ENCODE measurements around the gene TREM1. TPM values are rescaled to one million over a fixed set of nuclear protein-coding genes. Genes with fewer than 3 reads are reported as not detected.

The TREM1 gene
- polyA plus RNA-seq, 1 donor (not counting 4 experiments of a cell fraction or from before 2014, with no cell fraction given) = not detected

DNA sequence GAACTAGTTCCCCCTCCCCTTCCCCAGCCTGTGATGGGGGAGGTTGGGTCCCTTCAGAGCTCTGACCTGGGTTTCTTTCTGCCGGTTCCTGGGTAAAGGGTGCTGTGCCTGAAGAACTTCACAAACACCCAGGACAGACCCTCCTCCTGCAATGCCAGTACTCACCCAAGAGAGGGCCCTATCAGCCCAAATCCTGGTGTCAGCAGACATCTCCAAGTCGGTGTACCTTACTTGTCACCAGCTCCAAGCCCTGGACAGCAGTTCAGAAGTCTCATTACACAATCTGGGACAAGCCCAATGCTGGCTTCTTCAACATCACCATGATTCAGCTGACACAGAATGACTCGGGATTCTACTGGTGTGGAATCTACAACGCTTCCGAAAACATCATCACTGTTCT lies 57.9 kb downstream of the TREM1 start:
- no peak overlapping the region for H3K9ac ChIP-seq (ENCODE audit: control insufficient read depth, extremely low read depth, insufficient read depth, low read length)
- DNase-seq (ENCODE audit: low read depth, low spot score) = no peak
- dilution Hi-C loops (cut with MboI; ENCODE audit: extremely low pct_ligation_motif_present, low sequenced_read_pairs) = no loop called here
- no peak overlapping the region for H3K4me2 ChIP-seq (ENCODE audit: control insufficient read depth, extremely low read depth, insufficient read depth, low read depth, low read length)
- H3K9me3 ChIP-seq (ENCODE audit: control insufficient read depth, low read depth, low read length) = no peaks in the 10 kb centered on the region
- H3K9me1 ChIP-seq (ENCODE audit: control insufficient read depth, extremely low read depth, insufficient read depth, low read length) = no peaks in the 10 kb centered on the region
- no peak overlapping the region for H3K27ac ChIP-seq (ENCODE audit: control insufficient read depth, insufficient read depth, low read length)
- peaks cover 9% of the 10 kb centered on the region for H3K27me3 ChIP-seq (ENCODE audit: control insufficient read depth, extremely low read depth, insufficient read depth, low read length)
- TF ChIP-seq, protein P1, sequence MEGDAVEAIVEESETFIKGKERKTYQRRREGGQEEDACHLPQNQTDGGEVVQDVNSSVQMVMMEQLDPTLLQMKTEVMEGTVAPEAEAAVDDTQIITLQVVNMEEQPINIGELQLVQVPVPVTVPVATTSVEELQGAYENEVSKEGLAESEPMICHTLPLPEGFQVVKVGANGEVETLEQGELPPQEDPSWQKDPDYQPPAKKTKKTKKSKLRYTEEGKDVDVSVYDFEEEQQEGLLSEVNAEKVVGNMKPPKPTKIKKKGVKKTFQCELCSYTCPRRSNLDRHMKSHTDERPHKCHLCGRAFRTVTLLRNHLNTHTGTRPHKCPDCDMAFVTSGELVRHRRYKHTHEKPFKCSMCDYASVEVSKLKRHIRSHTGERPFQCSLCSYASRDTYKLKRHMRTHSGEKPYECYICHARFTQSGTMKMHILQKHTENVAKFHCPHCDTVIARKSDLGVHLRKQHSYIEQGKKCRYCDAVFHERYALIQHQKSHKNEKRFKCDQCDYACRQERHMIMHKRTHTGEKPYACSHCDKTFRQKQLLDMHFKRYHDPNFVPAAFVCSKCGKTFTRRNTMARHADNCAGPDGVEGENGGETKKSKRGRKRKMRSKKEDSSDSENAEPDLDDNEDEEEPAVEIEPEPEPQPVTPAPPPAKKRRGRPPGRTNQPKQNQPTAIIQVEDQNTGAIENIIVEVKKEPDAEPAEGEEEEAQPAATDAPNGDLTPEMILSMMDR (optimal IDR thresholded peaks at IDR 0.05 in 1 of 3, IDR thresholded peaks at IDR 0.05 in 1 of 3, conservative IDR thresholded peaks at IDR 0.05 in 1 of 3; ENCODE audit: extremely low read depth in 1 of 3, insufficient read depth in 2 of 3, low read length in 3 of 3) = no peak
- TF ChIP-seq EZH2 (IDR thresholded peaks at IDR 0.05; ENCODE audit: low read length) = no peak
- H4K20me1 ChIP-seq (ENCODE audit: control insufficient read depth, extremely low read depth, insufficient read depth, low read length) = no peaks in the 10 kb centered on the region
- H3K4me1 ChIP-seq (ENCODE audit: control insufficient read depth, extremely low read depth, insufficient read depth, low read length) = no peaks in the 10 kb centered on the region
- FAIRE-seq = no peak
- H3K36me3 ChIP-seq (ENCODE audit: control insufficient read depth in 2 of 2, extremely low read depth in 1 of 2, insufficient read depth in 2 of 2, low read length in 2 of 2) = no peaks in the 10 kb centered on the region
- no peak overlapping the region for H2AFZ ChIP-seq (ENCODE audit: control insufficient read depth, low read length)
- H3K79me2 ChIP-seq (ENCODE audit: control insufficient read depth, insufficient read depth, low read length) = no peaks in the 10 kb centered on the region
- H3K4me3 ChIP-seq (ENCODE audit: control insufficient read depth in 2 of 3, extremely low read depth in 1 of 3, insufficient read depth in 2 of 3, low read depth in 1 of 3, low read length in 3 of 3) = no peak overlapping the region

DNA sequence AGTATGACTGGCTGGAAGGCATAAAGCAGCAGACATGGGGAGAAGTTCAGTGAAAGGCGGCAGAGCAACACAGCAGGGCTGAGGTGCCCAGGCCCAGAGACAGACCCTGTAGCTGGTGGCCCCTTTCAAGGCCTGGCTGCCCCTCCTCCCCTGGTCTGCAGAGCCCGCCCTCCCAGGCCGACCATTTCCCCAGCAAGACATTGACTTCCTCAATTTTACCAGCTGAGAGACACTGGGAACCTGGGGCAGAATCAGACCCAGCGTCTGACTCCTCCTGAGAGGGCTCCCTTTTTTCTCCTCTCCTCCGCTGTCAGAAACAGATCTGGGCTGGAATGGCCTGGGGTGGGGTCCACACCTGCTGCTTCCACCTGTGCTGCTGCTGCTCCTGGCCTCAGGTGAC lies 58.4 kb downstream of the TREM1 start, which contains the start of gene TREML4:
TSS of gene TREML4 (plus strand) at position 254 of the 400 bp plus-strand sequence. CDS start at position 333, 79 bp downstream.
- dilution Hi-C loops (cut with MboI; ENCODE audit: extremely low pct_ligation_motif_present, low sequenced_read_pairs) = no loop called here
- no peak for FAIRE-seq
- no peaks in the 10 kb centered on the region for H3K9me1 ChIP-seq (ENCODE audit: control insufficient read depth, extremely low read depth, insufficient read depth, low read length)
- no peak within 1 kb of the TSS for H2AFZ ChIP-seq (ENCODE audit: control insufficient read depth, low read length)
- no peak for DNase-seq (ENCODE audit: low read depth, low spot score)
- H3K4me2 ChIP-seq (ENCODE audit: control insufficient read depth, extremely low read depth, insufficient read depth, low read depth, low read length) = no peak within 1 kb of the TSS
- TF ChIP-seq, protein P1 (optimal IDR thresholded peaks at IDR 0.05 in 1 of 3, IDR thresholded peaks at IDR 0.05 in 1 of 3, conservative IDR thresholded peaks at IDR 0.05 in 1 of 3; ENCODE audit: extremely low read depth in 1 of 3, insufficient read depth in 2 of 3, low read length in 3 of 3) = no peak
- TF ChIP-seq EZH2 (IDR thresholded peaks at IDR 0.05; ENCODE audit: low read length) = no peak
- no peak within 1 kb of the TSS for H3K27ac ChIP-seq (ENCODE audit: control insufficient read depth, insufficient read depth, low read length)
- H3K4me3 ChIP-seq (ENCODE audit: control insufficient read depth in 2 of 3, extremely low read depth in 1 of 3, insufficient read depth in 2 of 3, low read depth in 1 of 3, low read length in 3 of 3) = no peak within 1 kb of the TSS
- H3K9ac ChIP-seq (ENCODE audit: control insufficient read depth, extremely low read depth, insufficient read depth, low read length) = no peak within 1 kb of the TSS
- H3K27me3 ChIP-seq (ENCODE audit: control insufficient read depth, extremely low read depth, insufficient read depth, low read length) = peaks cover 9% of the 10 kb centered on the region
- no peaks in the 10 kb centered on the region for H3K9me3 ChIP-seq (ENCODE audit: control insufficient read depth, low read depth, low read length)
- H4K20me1 ChIP-seq (ENCODE audit: control insufficient read depth, extremely low read depth, insufficient read depth, low read length) = no peaks in the 10 kb centered on the region
- H3K36me3 ChIP-seq (ENCODE audit: control insufficient read depth in 2 of 2, extremely low read depth in 1 of 2, insufficient read depth in 2 of 2, low read length in 2 of 2) = no peaks in the 10 kb centered on the region
- H3K79me2 ChIP-seq (ENCODE audit: control insufficient read depth, insufficient read depth, low read length) = no peaks in the 10 kb centered on the region
- no peaks in the 10 kb centered on the region for H3K4me1 ChIP-seq (ENCODE audit: control insufficient read depth, extremely low read depth, insufficient read depth, low read length)
